NCI-H2081 treated with DMSO at 0.1 percent for 48 hours (cell line): ENCODE data around the gene SSBP2.

Source experiments
- DNase-seq: peaks from one replicate; lab custom pipeline; 2025; lab: John Stamatoyannopoulos, UW

Gene SSBP2

DNA sequence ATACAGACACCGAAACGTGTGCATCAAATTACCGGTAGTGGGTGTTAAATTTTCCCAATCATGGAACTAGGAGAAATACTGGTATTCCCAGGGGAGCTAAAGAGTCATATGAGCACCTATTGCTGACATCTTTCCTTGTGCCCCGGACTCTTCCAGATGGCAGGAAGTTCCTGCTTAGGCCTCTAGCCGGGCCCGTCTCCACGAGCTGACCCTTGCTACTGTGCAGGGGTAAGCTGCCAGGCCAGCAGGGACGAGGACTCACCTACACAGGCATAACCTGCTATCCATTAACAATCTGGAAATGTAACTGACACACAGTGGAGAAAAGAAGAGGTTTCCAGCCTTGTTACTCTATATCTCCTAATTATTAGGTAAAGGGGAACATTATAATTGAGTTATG is 16.2 kb upstream of the SSBP2 start:
- no peak for DNase-seq

DNA sequence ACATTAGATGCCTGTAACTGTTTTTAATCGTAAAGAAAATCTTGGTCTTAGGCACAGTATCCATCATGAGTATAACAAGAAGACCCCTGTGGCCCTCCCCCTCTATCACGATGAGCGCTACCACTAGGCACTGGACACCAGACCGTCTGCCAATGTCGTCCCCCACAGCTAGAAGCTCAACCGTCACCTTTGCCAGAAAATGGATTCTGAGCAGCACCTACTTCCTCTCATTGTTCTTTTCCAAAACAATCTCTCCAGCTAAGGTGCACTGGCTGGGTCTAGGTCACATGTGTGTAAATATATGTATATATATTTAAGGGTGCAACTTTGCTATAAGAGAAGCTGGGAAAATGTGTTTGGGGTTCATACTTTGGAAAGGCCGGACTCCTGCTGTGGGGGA is 15.7 kb upstream of the SSBP2 start:
- DNase-seq: no peak

GRCh38 chr5:81763294-81763928 is 12.5 kb upstream of the SSBP2 start:
- DNase-seq: no peak

GRCh38 chr5:81762853-81763252 is 12.0 kb upstream of the SSBP2 start:
- DNase-seq: no peak

DNA sequence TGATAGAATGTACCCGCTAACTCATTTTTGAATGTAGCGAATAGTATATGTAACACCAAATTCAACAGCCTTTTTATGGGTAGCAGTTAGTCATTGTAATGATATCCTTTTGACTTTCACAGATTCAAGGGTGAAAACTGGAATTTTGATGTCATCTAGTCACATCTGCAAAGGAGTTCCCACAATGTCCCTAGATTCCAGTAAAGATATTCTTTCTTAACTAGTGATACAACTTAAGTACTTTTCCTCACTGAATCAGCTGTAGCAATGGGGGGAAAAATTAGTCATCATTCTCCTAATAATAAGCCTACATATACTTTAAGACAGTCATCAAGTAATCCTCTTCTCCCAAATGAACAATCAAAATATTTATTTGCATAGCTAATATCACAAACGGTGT is 11.5 kb upstream of the SSBP2 start:
- no peak for DNase-seq

DNA sequence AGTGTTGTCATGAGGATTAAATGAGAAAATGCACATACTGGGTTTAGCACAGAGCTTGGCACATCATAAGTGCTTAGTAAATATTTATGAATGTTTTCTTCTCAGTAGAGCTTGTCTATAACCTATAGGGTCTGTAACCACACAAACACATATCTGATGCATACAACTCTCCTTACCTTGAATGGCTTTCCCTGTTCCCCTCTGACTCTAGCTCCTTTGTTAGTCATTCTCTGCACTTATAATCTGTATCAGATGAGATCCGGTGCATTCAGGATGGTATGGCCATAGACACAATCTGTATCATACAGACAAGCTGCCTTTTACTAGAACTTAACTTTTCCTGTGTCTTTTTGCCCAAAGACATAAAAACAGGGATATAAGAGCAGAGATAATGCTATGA is 11.1 kb upstream of the SSBP2 start:
- DNase-seq: no peak

- DNase-seq: no peak
These were observed 10.4 kb upstream of the SSBP2 start for GRCh38 chr5:81761270-81761669.

DNA sequence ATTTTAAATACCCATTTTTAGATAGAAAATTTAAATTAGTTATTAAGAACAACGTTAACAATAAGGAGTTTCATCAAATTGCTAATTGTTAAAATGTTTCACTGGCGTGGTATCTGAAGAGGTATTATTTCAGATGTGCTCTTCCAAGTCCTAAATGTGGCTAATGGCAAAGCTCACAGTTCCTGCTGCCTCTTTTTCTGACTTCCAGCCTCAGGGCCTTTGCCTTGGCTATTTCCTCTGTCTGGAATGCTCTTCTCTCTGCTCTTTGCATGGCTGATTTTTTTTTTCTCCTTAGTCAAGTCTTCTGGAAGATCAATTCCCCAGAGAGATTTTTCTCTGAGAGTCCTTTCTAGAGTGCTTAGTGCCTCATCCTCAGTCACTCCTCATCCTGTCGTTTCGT is 9.6 kb upstream of the SSBP2 start:
- DNase-seq: no peak

DNA sequence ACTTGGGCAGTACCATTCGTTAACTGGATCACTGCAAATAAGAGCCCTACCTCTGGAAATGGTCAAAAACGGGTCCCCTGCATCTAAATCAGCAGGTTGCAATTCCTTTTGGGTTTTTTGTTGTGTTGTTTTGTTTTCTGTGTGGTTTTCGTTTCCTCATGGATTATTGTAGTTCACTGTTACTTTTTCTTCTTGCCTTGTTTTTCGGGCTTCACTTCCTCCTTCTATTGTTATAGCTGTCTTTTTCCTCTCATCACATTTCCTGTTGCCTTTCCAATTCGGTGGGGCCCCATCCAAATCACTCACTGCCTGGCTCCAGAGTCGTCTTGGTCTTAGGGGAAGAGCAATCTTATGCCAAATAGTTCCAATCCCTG is 8.7 kb upstream of the SSBP2 start:
- no peak for DNase-seq

DNA sequence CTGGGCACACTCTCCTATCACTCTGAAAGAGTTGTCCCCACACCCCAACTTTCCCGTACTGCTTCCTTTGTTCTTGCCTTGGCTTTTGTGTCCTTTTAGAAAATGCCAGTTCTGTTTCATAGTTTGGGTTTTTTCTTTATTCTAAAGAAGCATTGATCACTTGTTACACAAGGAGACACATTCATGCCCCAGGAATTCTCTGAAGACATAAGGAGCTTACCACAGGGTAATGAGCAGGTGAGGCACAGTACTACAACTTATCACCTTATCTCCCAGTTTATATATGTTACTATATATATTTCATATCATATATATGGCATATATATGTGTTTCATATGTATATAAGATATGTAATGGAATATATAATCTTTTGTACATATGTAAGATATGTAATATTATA is 6.5 kb upstream of the SSBP2 start:
- no peak for DNase-seq

GRCh38 chr5:81756016-81756415 is 5.1 kb upstream of the SSBP2 start:
- no peak for DNase-seq

GRCh38 chr5:81755320-81755719 is 4.4 kb upstream of the SSBP2 start:
- no peak for DNase-seq

GRCh38 chr5:81754621-81755020 is 3.7 kb upstream of the SSBP2 start:
- no peak for DNase-seq

GRCh38 chr5:81753429-81753828 is 2.5 kb upstream of the SSBP2 start:
- no peak for DNase-seq

- no peak for DNase-seq
These were observed 1.7 kb upstream of the SSBP2 start for GRCh38 chr5:81752644-81752963.

DNA sequence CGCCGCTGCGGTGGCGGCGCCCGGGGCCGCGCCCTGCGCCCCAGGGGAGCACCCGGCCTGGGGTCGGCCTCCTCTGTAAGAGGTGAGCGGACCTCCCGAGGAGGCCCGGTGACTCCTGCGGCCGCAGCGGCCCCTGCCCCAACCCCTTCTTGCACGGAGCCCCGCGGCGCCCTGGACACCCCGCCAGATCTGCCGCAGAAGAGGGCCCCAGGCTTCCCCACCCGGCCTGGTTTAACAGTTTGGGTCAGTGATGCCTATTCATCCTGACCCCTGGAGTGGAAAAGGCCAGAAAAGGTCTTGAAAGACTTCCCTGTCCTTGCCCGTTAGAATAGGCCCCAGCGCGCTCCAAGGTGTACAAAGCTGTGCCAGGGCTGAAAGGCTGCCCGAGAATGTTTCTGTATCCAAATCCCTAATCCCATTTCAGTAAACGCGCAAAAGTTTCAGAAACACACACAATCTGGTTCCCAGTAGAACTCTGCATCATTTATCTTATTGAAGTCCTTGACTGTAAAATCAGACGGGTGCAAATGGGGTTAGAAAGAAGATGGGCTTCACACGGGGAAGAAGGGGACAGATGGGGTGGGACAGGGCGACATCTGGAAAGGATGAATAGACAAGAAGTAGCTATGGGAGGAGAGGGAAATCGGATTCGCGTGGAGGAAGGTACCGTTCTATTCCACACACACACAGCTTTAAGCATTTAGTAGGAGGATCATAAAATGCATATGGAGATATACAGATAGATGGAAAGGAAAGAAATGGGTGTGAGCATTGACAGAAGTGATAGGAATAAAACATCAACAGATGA is 1.1 kb upstream of the SSBP2 start:
- no peak for DNase-seq

GRCh38 chr5:81750308-81751008 is 439 bp downstream of the SSBP2 start:
- no peak for DNase-seq

- no peak for DNase-seq
These were observed 1.2 kb downstream of the SSBP2 start for GRCh38 chr5:81749561-81750307.

DNA sequence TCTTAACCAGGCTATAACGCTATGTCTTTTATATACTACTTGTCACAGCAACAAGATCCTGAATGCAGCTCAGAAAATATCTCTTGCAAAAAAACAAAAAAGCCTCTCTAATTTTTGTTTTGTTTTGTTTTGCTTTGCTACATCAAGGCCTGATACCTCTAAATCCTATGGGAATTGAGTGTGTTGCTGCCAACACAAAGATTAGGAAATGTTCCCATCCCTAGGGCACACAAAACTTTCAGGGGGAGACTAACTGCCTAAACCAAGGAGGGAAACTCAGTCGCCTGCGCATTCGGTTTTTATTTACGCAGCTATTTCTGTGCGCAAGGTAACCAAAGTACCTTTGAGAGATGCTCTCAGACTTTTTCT is 1.7 kb downstream of the SSBP2 start:
- no peak for DNase-seq

DNA sequence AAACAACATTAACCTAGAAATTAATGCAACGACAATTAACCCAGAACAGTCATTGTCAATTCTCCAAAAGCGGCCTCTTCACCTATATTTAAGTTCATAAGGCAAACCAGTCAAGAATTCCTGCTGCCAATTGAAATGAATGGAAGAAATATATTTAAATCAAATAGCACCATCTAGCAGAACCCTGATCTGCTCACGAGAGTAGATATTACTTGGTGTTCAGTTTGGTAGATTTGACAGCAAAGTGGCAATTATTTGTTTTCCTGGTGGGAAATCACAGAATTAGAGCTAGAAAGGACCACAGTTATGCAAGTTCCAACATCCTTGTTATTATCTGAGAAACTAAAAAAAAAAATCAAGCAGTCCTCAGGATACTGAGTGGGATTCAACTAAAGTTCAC is 2.3 kb downstream of the SSBP2 start:
- no peak for DNase-seq

DNA sequence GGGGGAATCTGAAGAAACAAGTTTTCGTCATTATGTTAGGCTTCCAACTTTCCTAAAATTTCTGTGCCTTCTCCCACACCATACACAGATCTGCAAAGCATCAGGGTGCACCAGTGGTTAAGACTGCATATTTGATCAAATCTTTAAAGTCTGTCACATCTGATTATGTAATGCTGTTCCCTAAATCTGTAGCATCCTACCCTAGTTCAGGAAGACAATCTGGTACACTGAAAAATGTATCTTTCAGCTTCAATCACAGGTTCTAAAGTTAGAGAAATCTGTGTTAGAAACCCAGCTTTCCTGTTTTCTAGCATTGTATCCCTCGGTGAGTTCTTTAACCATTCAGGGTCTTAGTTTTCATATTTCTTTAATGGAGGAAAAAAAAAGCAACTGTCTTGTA is 3.9 kb downstream of the SSBP2 start:
- no peak for DNase-seq

DNA sequence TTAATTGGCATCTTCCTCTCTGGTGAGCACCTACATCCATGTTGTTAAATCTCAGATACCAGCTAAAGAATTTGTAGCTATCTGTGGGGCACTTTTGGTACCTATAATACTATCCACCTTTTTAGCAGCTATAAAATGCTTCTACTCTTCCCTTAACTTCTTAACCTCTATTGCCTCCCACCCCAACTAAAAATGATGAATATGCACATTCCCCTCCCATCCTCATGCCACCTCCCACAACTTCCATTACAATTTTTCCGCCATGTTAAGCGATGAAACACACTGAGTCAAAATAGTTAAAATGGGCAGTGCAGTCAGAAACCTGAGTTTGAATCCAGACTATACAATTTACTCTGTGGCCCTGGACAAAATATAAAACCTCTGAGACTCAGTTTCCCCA is 10.1 kb downstream of the SSBP2 start:
- no peak for DNase-seq

DNA sequence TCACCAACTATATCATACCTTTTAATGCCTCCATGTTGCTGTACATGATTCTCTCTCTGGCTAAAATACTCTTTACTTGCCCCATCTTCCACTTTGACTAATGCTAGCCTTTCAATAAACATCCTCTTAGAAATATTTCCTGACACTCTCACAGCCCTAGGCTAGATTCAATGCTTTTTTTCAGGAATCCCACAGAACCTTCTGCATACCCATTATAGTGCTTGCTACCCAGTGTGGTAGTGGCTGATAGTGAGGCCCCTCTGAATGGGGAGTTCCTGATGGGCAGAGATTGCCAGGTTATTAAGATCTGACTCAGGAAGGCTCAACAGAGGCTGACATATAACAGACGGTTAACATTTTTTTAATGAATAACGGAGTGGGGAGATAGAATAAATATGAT is 11.6 kb downstream of the SSBP2 start:
- DNase-seq: no peak
